GM12878 (cell line): ENCODE data around the gene ANAPC4. TPM values are rescaled to one million over a fixed set of nuclear protein-coding genes. Genes with fewer than 3 reads are reported as not detected.

Source experiments
- ATAC-seq: fragments of 200-7000 bp; cut with Tn5 transposase; 3 replicates; pipeline ENCODE4 v1.9.1; 2020; ENCODE audit warnings: mild to moderate bottlenecking, moderate library complexity
- BruUV-seq: library from RNA; stranded (reverse); fragments of 400-500 nt; replicated peaks from 2 replicates; lab custom pipeline; 2021; lab: Mats Ljungman, UMichigan
- CTCF ChIA-PET: fragments of 300-600 bp; sonication (Branson Sonifier 250); formaldehyde crosslinking; extraction: SDS; loops from one replicate; lab custom pipeline; 2021; ENCODE audit warnings: inconsistent platforms; lab: Yijun Ruan, JAX
- POLR2A ChIA-PET: fragments of 350-600 bp; formaldehyde crosslinking; extraction: SDS; loops from one replicate; lab custom pipeline; 2021; ENCODE audit warnings: inconsistent platforms; lab: Charles Lee
- RAD21 ChIA-PET: fragments of 300-600 bp; sonication (Branson Sonifier 250); formaldehyde crosslinking; loops from one replicate; lab custom pipeline; 2023; ENCODE audit warnings: antibody characterized with exemption; ENCODE audit not compliant: unreplicated experiment; lab: Charles Lee
- SMC1A ChIA-PET: fragments of 300-600 bp; sonication (Branson Sonifier 250); formaldehyde crosslinking; loops from one replicate; lab custom pipeline; 2023; ENCODE audit not compliant: unreplicated experiment, uncharacterized antibody; lab: Charles Lee
- DNase-seq: peaks from one replicate; pipeline ENCODE4 v3.0.0-alpha.2; 2011; ENCODE audit warnings: low read depth, low spot score
- FAIRE-seq: peaks from 3 replicates; lab custom pipeline; 2011; peaks lifted over from hg19 to GRCh38; lab: Jason Lieb, UNC
- H2AFZ ChIP-seq: 2 replicates; pipeline ENCODE4 v1.6.0; 2011; ENCODE audit warnings: low read depth, low read length, control low read depth; ENCODE audit not compliant: control insufficient read depth
- H3K27ac ChIP-seq: 2 replicates; pipeline ENCODE4 v1.5.1; 2011; ENCODE audit warnings: control low read depth; ENCODE audit not compliant: control insufficient read depth, insufficient read depth
- H3K27me3 ChIP-seq, 2 experiments: replicated peaks in 1 of 2; 2 replicates each; pipeline versions ENCODE4 v1.6.0 to v1.6.1; 2011; ENCODE audit warnings: low read length in 1 of 2; ENCODE audit not compliant: control insufficient read depth in 2 of 2, insufficient read depth in 2 of 2
- H3K36me3 ChIP-seq, 2 experiments: 2 replicates each; pipeline ENCODE4 v1.5.1; 2011; ENCODE audit warnings: low read length in 1 of 2; ENCODE audit not compliant: control insufficient read depth in 2 of 2, insufficient read depth in 2 of 2
- H3K4me1 ChIP-seq: 2 replicates; pipeline ENCODE4 v1.6.1; 2011; ENCODE audit warnings: mild to moderate bottlenecking, low read length, moderate library complexity, mixed read lengths; ENCODE audit not compliant: control insufficient read depth, insufficient read depth
- H3K4me2 ChIP-seq: 2 replicates; pipeline ENCODE4 v1.6.0; 2011; ENCODE audit warnings: control low read depth; ENCODE audit not compliant: control insufficient read depth, insufficient read depth
- H3K4me3 ChIP-seq: fragments of 200-600 bp; sonication (generic); 2 replicates; pipeline ENCODE4 v1.5.1; 2016
- H3K79me2 ChIP-seq: 2 replicates; pipeline ENCODE4 v1.6.0; 2011; ENCODE audit warnings: low read length; ENCODE audit not compliant: control insufficient read depth, insufficient read depth
- H3K9ac ChIP-seq: 2 replicates; pipeline ENCODE4 v1.8.0; 2011; ENCODE audit warnings: low read length, control low read depth, mixed read lengths; ENCODE audit not compliant: control insufficient read depth, insufficient read depth
- H3K9me3 ChIP-seq: replicated peaks from 3 replicates; pipeline ENCODE4 v1.5.1; 2011; ENCODE audit warnings: mild to moderate bottlenecking, low read length; ENCODE audit not compliant: control insufficient read depth, insufficient read depth
- H4K20me1 ChIP-seq: 2 replicates; pipeline ENCODE4 v1.6.0; 2011; ENCODE audit not compliant: control insufficient read depth, insufficient read depth
- CREB1 ChIP-seq: IDR thresholded peaks from 2 replicates; pipeline ENCODE4 v1.6.1; 2012; ENCODE audit warnings: low read depth, mild to moderate bottlenecking, inconsistent platforms
- FOXM1 ChIP-seq: IDR thresholded peaks from 2 replicates; pipeline ENCODE4 v1.6.1; 2012; ENCODE audit warnings: low read depth, mild to moderate bottlenecking, inconsistent platforms, low read length, moderate library complexity
- HDAC6 ChIP-seq: fragments of 200-600 bp; sonication (generic); IDR thresholded peaks from one replicate; pipeline ENCODE4 v1.8.0; 2017; ENCODE audit warnings: antibody characterized with exemption; ENCODE audit not compliant: unreplicated experiment
- POLR2AphosphoS2 ChIP-seq: IDR thresholded peaks from 2 replicates; pipeline ENCODE4 v1.6.1; 2011; ENCODE audit warnings: low read depth, mild to moderate bottlenecking, low read length, improper control_type of control experiment, moderate library complexity
- RELA ChIP-seq: fragments of 450-650 bp; IDR thresholded peaks from 2 replicates; pipeline ENCODE4 v1.8.0; 2014; ENCODE audit warnings: borderline replicate concordance; ENCODE audit not compliant: partially characterized antibody
- REST ChIP-seq: IDR thresholded peaks from 2 replicates; pipeline ENCODE4 v1.6.1; 2012; ENCODE audit warnings: mild to moderate bottlenecking, low read depth, low read length
- SREBF1 ChIP-seq: IDR thresholded peaks from 2 replicates; pipeline ENCODE4 v1.6.1; 2012; ENCODE audit warnings: mild to moderate bottlenecking, low read length
- STAT3 ChIP-seq: IDR thresholded peaks from 2 replicates; pipeline ENCODE4 v1.6.1; 2011; ENCODE audit warnings: low read depth, low read length, improper control_type of control experiment
- SUZ12 ChIP-seq: fragments of 200-600 bp; sonication (generic); IDR thresholded peaks from one replicate; pipeline ENCODE4 v1.6.1; 2018; ENCODE audit warnings: antibody characterized with exemption, mild to moderate bottlenecking; ENCODE audit not compliant: unreplicated experiment
- TCF12 ChIP-seq: IDR thresholded peaks from 2 replicates; pipeline ENCODE4 v1.6.1; 2011; ENCODE audit warnings: low read depth, mild to moderate bottlenecking, low read length
- ZBED1 ChIP-seq: IDR thresholded peaks from 2 replicates; pipeline ENCODE4 v1.6.1; 2016; ENCODE audit warnings: borderline replicate concordance
- WGBS: methylation state at CpG from one replicate; pipeline ENCODE4 v1.1.6; 2016; ENCODE audit warnings: low lambda C conversion rate; ENCODE audit not compliant: insufficient replicate concordance, insufficient coverage; ENCODE audit errors: missing lambda C conversion rate; 5-methylcytosine and 5-hydroxymethylcytosine counted together
- in situ Hi-C: fragments of 300-500 bp; cut with MboI; formaldehyde crosslinking; loops from 9 replicates; pipeline ENCODE4 v1.14.3; 2018; ENCODE audit warnings: mixed read lengths
- intact Hi-C: fragments of 100-400 bp; cut with micrococcal nuclease; formaldehyde crosslinking; loops from one replicate; pipeline ENCODE4 v1.14.2; 2022; ENCODE audit not compliant: unreplicated experiment
- polyA plus RNA-seq, 11 experiments: library from polyadenylated mRNA; depleted of rRNA in 4 of 11; unstranded in 6 of 11; stranded (reverse) in 5 of 11; fragments of >200 nt; fragmentation: Nextera tagmentation in 4 of 11; fragmentation: Illumina TruSeq in 1 of 11; extraction: Ambion mirVana in 4 of 11; extraction: Trizol in 1 of 11; gene quantifications; 1 replicate in 1 of 11; 2 replicates in 10 of 11; pipeline versions ENCODE4 v1.2.1 to v1.2.3, GENCODE V29; 2011 to 2016; ENCODE audit warnings: inconsistent platforms in 2 of 11, missing spikeins in 2 of 11, low read depth in 1 of 11
- total RNA-seq, 4 experiments: library from RNA; depleted of rRNA in 3 of 4; stranded (reverse); fragments of >200 nt in 3 of 4; fragmentation: Illumina TruSeq in 1 of 4; extraction: Trizol in 1 of 4; gene quantifications; 2 replicates each; pipeline versions ENCODE4 v1.2.1 to v1.2.3, GENCODE V29; 2013 to 2021

Gene ANAPC4
- total and polyA plus RNA-seq, 10 of the 15 experiments (the other 5 are each of a cell fraction or from before 2014, with no cell fraction given) = 16.3 to 50.2 (median 29.9) TPM

GRCh38 chr4:25351777-25352416 lies 25.2 kb upstream of the ANAPC4 start:
- intact Hi-C loops = no loop called here
- POLR2A ChIA-PET = interaction anchor here (0.6 to 0.7 kb wide), 2 partner anchors 28 to 42 kb away, joined by 4 read pairs; no protein-coding TSS in a partner anchor
- no peak for ATAC-seq
- TF ChIP-seq RELA (no peak), REST (no peak), ZBED1 (no peak), HDAC6 (no peak), TCF12 (no peak), POLR2AphosphoS2 (no peak), STAT3 (no peak), SREBF1 (no peak), CREB1 (no peak), FOXM1 (no peak), SUZ12 (no peak)
- TF ChIP-seq, all 136 proteins: peak for 0
- H4K20me1 ChIP-seq = no peaks in the 10 kb centered on the region
- no peak overlapping the region for H2AFZ ChIP-seq
- H3K9me3 ChIP-seq = no peaks in the 10 kb centered on the region
- H3K27ac ChIP-seq = no peak overlapping the region
- 75% methylated on average over 4 of the region's 4 CpGs for WGBS
- H3K36me3 ChIP-seq = no peaks in the 10 kb centered on the region
- no TSS peak for BruUV-seq
- ChIA-PET SMC1A (interaction anchor here (1.6 to 1.8 kb wide), 2 partner anchors 15 kb away, joined by 5 to 8 read pairs; no protein-coding TSS in a partner anchor), CTCF (interaction anchor here (1.5 to 2.4 kb wide), 3 partner anchors 16 to 172 kb away, joined by 5 to 18 read pairs (median 15); partner anchors contain the start of gene ZCCHC4), RAD21 (interaction anchor here (0.6 kb wide), 1 partner anchor 16 kb away, joined by 3 read pairs; no protein-coding TSS in a partner anchor)
- H3K79me2 ChIP-seq = no peaks in the 10 kb centered on the region
- FAIRE-seq (no peak), DNase-seq (no peak)
- H3K9ac ChIP-seq = no peak overlapping the region
- H3K4me1 ChIP-seq = no peaks in the 10 kb centered on the region
- no peak overlapping the region for H3K4me3 ChIP-seq
- no peaks in the 10 kb centered on the region for H3K27me3 ChIP-seq
- in situ Hi-C loops = loop anchor here (25.0 kb wide), 1 partner anchor 165 kb away; no protein-coding TSS in a partner anchor
- no peak overlapping the region for H3K4me2 ChIP-seq
